Measurements from ENCODE around the gene SASH1.

- TF ChIP-seq CTCF (IDR thresholded peaks at IDR 0.05; ENCODE audit: insufficient read depth, low read length, poor library complexity, severe bottlenecking) (no peak), EZH2phosphoT487 (conservative IDR thresholded peaks at IDR 0.05; ENCODE audit: low read length) (no peak)
These were observed 32.8 kb downstream of the SASH1 start for GRCh38 chr6:148375401-148375800.

Data from SU-DHL-6 (cell line).